ENCODE results near the gene PLA2R1.

PLA2R1 gene

GRCh38 chr2:159942146-159942545 is 120.3 kb downstream of the PLA2R1 start:
- Histone ChIP-seq H3K36me3 (ENCODE audit: control insufficient read depth in 2 of 2, insufficient read depth in 1 of 2, low read length in 2 of 2) (no peaks in the 10 kb centered on the region), H3K27ac (ENCODE audit: extremely low read depth, low read depth, low read length) (no peak overlapping the region), H3K4me1 (ENCODE audit: control insufficient read depth, insufficient read depth, low read length) (no peaks in the 10 kb centered on the region), H3K9me3 (ENCODE audit: control insufficient read depth, insufficient read depth, low read depth, low read length) (no peaks in the 10 kb centered on the region), H3K4me3 (ENCODE audit: low read depth, low read length) (no peak overlapping the region)
- TF ChIP-seq PRDM10 (tag by site-specific recombination; IDR thresholded peaks at IDR 0.05) (no peak), ZNF664 (tag by site-specific recombination; IDR thresholded peaks at IDR 0.05) (no peak), HOXC10 (CRISPR knock-in tag; IDR thresholded peaks at IDR 0.05) (no peak), BCL11B (tag by site-specific recombination; IDR thresholded peaks at IDR 0.05; ENCODE audit: low read depth) (no peak), ZSCAN30 (tag by site-specific recombination; IDR thresholded peaks at IDR 0.05) (no peak), ZNF391 (tag by site-specific recombination; IDR thresholded peaks at IDR 0.05; ENCODE audit: borderline replicate concordance, low read depth) (no peak), ZBTB11 (tag by site-specific recombination; conservative IDR thresholded peaks at IDR 0.05; ENCODE audit: low read depth) (no peak), ZNF654 (tag by site-specific recombination; IDR thresholded peaks at IDR 0.05; ENCODE audit: low read depth) (no peak)
- CTCF ChIA-PET = no interaction called here
- POLR2A ChIA-PET = no interaction called here

- Histone ChIP-seq H3K36me3 (ENCODE audit: control insufficient read depth in 2 of 2, insufficient read depth in 1 of 2, low read length in 2 of 2) (no peaks in the 10 kb centered on the region), H3K27ac (ENCODE audit: extremely low read depth, low read depth, low read length) (no peak overlapping the region), H3K4me3 (ENCODE audit: low read depth, low read length) (no peak overlapping the region), H3K4me1 (ENCODE audit: control insufficient read depth, insufficient read depth, low read length) (no peaks in the 10 kb centered on the region), H3K9me3 (ENCODE audit: control insufficient read depth, insufficient read depth, low read depth, low read length) (no peaks in the 10 kb centered on the region)
- CTCF ChIA-PET = no interaction called here
- POLR2A ChIA-PET = no interaction called here
- TF ChIP-seq TSHZ1 (tag by site-specific recombination; IDR thresholded peaks at IDR 0.05; ENCODE audit: borderline replicate concordance) (no peak), EGR2 (tag by site-specific recombination; IDR thresholded peaks at IDR 0.05; ENCODE audit: low read depth) (no peak), ZNF585B (tag by site-specific recombination; IDR thresholded peaks at IDR 0.05) (no peak), ZNF239 (tag by site-specific recombination; IDR thresholded peaks at IDR 0.05) (no peak), ZNF629 (tag by site-specific recombination; IDR thresholded peaks at IDR 0.05) (no peak), ZNF792 (tag by site-specific recombination; IDR thresholded peaks at IDR 0.05) (no peak), ZNF785 (tag by site-specific recombination; IDR thresholded peaks at IDR 0.05) (no peak), ZNF335 (tag by site-specific recombination; conservative IDR thresholded peaks at IDR 0.05) (no peak), ZFP69B (tag by site-specific recombination; IDR thresholded peaks at IDR 0.05) (no peak), ZNF391 (tag by site-specific recombination; IDR thresholded peaks at IDR 0.05; ENCODE audit: borderline replicate concordance, low read depth) (no peak), OSR2 (tag by site-specific recombination; IDR thresholded peaks at IDR 0.05) (no peak), KLF8 (tag by site-specific recombination; IDR thresholded peaks at IDR 0.05) (no peak), ZFP41 (tag by site-specific recombination; IDR thresholded peaks at IDR 0.05; ENCODE audit: borderline replicate concordance) (no peak), ZNF707 (tag by site-specific recombination; IDR thresholded peaks at IDR 0.05) (no peak), SCRT1 (tag by site-specific recombination; IDR thresholded peaks at IDR 0.05; ENCODE audit: borderline replicate concordance) (no peak), HOXC10 (CRISPR knock-in tag; IDR thresholded peaks at IDR 0.05) (no peak), ZNF670 (tag by site-specific recombination; IDR thresholded peaks at IDR 0.05; ENCODE audit: low read depth) (no peak)
These were observed 120.7 kb downstream of the PLA2R1 start for GRCh38 chr2:159941729-159942128.
